Fibroblast of lung (primary cell): Measurements from ENCODE around the gene NFE2L3.

Source experiments
- CTCF ChIP-seq, 2 donors: IDR thresholded peaks in 1 of 2; conservative IDR thresholded peaks in 1 of 2; 1 replicate in 1 of 2; 2 replicates in 1 of 2; pipeline ENCODE4 v1.5.1; 2011 to 2012; ENCODE audit warnings: low read length in 2 of 2, control low read depth in 1 of 2, inconsistent platforms in 1 of 2, low read depth in 1 of 2, mild to moderate bottlenecking in 1 of 2
- EZH2 ChIP-seq: IDR thresholded peaks from 2 replicates; pipeline ENCODE4 v1.5.1; 2012; ENCODE audit warnings: low read length, control low read depth, mild to moderate bottlenecking; ENCODE audit errors: missing control alignments

DNA sequence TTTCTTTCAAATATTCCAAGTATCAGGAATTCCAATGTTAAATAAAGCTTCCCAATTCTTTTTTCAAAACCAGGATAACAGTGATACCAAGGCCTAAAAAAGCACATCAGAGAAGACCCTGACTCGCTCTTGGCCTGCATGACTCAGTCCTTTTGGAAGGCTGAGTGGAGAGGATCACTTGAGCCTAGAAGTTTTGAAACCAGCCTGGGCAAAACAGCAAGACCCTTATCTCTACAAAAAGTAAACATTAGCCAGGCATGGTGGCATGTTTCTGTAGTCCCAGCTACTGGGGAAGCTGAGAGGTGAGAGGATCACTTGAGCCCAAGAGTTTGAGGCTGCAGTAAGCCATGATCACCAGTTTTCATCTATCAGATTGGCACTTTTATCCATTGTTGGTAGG, 18.7 kb downstream of the NFE2L3 start:
- TF ChIP-seq CTCF (conservative IDR thresholded peaks at IDR 0.05 in 1 of 2, IDR thresholded peaks at IDR 0.05 in 1 of 2; ENCODE audit: low read depth in 1 of 2, low read length in 2 of 2) = no peak
- TF ChIP-seq EZH2 = no peak
